Effector memory CD8-positive, alpha-beta T cell (primary cell): Measurements from ENCODE around the gene KCNJ18.
"Not testable (repeated sequence)": the region's sequence is repeated elsewhere in the genome, so short reads cannot be mapped to it uniquely, and the experiment has no call there.

Source experiments
- ATAC-seq: fragments of 150-1000 bp; cut with Tn5 transposase; replicated peaks from 2 replicates; pipeline ENCODE4 v1.10.0; 2021; ENCODE audit warnings: mild to moderate bottlenecking, moderate library complexity
- DNase-seq, 3 experiments: peaks; one replicate each; pipeline ENCODE4 v3.0.0; 2021
- H3K27ac Mint-ChIP-seq, 2 donors: one replicate each; pipeline ENCODE4 v1.8.0; 2022; ENCODE audit warnings: mild to moderate bottlenecking in 2 of 2, mixed read lengths in 2 of 2, moderate library complexity in 2 of 2
- H3K27me3 Mint-ChIP-seq, 2 donors: one replicate each; pipeline ENCODE4 v1.8.0; 2022; ENCODE audit warnings: mixed read lengths in 2 of 2
- H3K36me3 Mint-ChIP-seq: one replicate; pipeline ENCODE4 v1.8.0; 2022; ENCODE audit warnings: mild to moderate bottlenecking, moderate library complexity, mixed read lengths; ENCODE audit not compliant: insufficient read depth
- H3K4me1 Mint-ChIP-seq, 2 donors: one replicate each; pipeline ENCODE4 v1.8.0; 2022; ENCODE audit warnings: low read depth in 2 of 2, mixed read lengths in 2 of 2
- H3K4me3 Mint-ChIP-seq, 2 donors: one replicate each; pipeline ENCODE4 v1.8.0; 2022; ENCODE audit warnings: mild to moderate bottlenecking in 2 of 2, mixed read lengths in 2 of 2, moderate library complexity in 2 of 2
- H3K9me3 Mint-ChIP-seq, 2 donors: one replicate each; pipeline ENCODE4 v1.8.0; 2022; ENCODE audit warnings: mixed read lengths in 2 of 2

The KCNJ18 gene

DNA sequence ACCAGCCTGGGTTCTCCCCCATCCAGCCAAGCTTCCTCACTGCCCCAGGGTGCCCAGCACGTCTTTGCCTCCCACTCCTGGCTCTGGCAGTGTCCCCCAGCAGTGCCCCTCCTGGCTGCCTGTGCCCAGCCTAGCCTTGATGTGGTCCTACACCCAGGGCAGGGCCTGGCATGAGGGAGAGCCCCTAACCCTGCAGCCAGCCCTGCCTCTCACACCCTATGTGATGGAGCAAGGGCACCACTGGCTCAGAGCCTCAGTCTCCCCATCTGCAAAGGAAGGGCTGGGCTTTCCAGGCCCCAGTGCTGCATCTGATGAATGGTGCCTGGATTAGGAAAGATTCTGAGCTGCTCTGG is 5.2 kb downstream of the KCNJ18 start:
- not testable (repeated sequence) for H3K4me1 Mint-ChIP-seq, H3K27me3 Mint-ChIP-seq, H3K9me3 Mint-ChIP-seq, H3K27ac Mint-ChIP-seq, H3K36me3 Mint-ChIP-seq, DNase-seq, ATAC-seq, H3K4me3 Mint-ChIP-seq

DNA sequence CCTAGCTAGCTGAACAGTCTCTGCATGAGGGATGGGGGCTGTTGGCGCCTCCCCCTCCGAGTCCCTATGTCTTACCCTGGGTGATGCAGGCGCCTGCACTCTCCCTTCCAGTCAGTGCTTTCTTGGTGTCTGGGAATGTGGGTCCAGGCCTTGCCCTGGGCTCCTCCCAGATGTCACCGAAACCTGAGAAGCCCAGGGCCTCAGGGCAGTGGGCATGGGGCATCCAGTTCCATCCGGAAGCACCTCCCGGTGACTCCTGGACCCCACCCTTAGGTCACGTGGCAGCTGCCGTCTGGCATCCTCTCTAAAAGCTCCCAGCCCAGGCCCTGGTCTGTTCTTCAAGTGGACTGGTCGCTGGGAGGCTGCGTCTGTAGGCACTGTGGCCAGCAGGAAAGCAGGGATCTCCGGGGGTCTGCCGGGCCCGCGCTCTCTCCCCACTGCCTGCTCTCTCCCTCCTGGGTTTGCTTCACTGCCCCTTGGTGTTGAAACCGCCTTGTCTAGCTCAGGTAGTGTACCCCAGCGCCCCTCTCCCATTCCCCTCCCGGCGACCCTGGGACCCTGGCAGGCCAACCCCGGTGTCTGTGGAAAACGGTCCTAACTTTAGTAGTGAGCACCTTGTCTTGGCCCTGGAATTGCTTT is 6.2 kb downstream of the KCNJ18 start:
- H3K36me3 Mint-ChIP-seq, DNase-seq, H3K4me3 Mint-ChIP-seq, H3K4me1 Mint-ChIP-seq, H3K27ac Mint-ChIP-seq, H3K9me3 Mint-ChIP-seq, ATAC-seq, H3K27me3 Mint-ChIP-seq: not testable (repeated sequence)

DNA sequence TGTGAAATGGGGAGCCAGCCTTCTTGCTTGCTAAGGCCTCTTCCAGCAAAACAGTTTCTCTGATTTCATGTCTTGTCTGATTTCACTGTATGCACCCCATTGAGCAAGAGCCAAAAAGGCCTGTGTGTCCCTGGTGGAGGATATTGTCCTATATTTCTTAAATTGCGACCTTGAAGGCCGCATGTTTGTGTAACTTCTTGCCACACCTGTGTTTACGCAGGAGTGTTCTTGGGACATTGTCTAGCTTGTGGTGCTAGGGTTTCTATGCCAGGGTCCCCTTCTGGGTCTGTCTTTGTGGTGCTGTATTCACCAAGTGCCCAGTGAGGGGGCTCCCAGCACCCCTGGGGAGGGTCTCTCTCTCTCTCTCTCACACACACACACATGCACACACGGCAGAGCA is 6.8 kb downstream of the KCNJ18 start:
- H3K4me1 Mint-ChIP-seq, H3K27ac Mint-ChIP-seq, H3K36me3 Mint-ChIP-seq, ATAC-seq, H3K9me3 Mint-ChIP-seq, DNase-seq, H3K27me3 Mint-ChIP-seq, H3K4me3 Mint-ChIP-seq: not testable (repeated sequence)

GRCh38 chr17:21699573-21700236 is 7.4 kb downstream of the KCNJ18 start:
- not testable (repeated sequence) for H3K27me3 Mint-ChIP-seq, H3K4me1 Mint-ChIP-seq, DNase-seq, H3K36me3 Mint-ChIP-seq, ATAC-seq, H3K4me3 Mint-ChIP-seq, H3K27ac Mint-ChIP-seq, H3K9me3 Mint-ChIP-seq

DNA sequence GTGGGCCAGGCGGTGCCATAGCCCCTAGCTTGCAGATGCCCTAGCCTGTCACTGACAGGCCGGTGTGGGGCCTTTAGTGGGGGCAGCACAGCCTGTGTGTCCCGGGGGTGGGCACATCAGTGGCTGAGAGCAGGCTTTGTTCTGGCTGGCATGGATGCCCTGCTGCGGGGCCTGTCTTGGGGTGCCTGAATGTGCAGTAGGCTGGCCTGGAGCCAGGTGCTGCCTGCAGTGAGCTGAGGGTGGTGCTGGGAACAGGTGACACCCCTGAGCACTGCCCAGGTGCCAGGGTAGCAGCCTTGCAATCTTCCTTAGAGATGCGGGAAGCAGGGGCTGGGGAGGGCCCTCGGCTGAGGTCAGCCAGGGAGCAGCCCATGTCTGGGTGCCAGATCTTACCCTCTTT is 8.8 kb downstream of the KCNJ18 start:
- DNase-seq, H3K9me3 Mint-ChIP-seq, H3K27me3 Mint-ChIP-seq, H3K36me3 Mint-ChIP-seq, H3K4me3 Mint-ChIP-seq, H3K27ac Mint-ChIP-seq, H3K4me1 Mint-ChIP-seq, ATAC-seq: not testable (repeated sequence)

GRCh38 chr17:21702029-21702428 is 9.7 kb downstream of the KCNJ18 start:
- not testable (repeated sequence) for ATAC-seq, H3K36me3 Mint-ChIP-seq, H3K9me3 Mint-ChIP-seq, H3K27me3 Mint-ChIP-seq, H3K4me3 Mint-ChIP-seq, H3K4me1 Mint-ChIP-seq, DNase-seq, H3K27ac Mint-ChIP-seq

DNA sequence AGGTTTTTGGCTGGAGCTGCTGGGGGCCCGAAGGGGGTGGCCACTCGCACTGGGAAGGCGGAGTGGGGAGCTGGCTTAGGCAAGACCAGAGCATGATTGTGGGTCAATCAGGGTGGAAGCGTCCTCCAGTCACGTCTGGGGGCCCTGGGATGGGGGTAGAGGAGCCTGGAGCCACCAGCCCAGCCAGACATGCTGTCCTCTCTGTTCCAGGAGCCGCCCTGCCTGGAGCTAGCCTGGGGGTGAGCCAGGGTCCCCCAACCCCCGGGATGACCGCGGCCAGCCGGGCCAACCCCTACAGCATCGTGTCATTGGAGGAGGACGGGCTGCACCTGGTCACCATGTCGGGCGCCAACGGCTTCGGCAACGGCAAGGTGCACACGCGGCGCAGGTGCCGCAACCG is 10.2 kb downstream of the KCNJ18 start:
- not testable (repeated sequence) for H3K4me3 Mint-ChIP-seq, ATAC-seq

GRCh38 chr17:21702940-21703640 is 10.8 kb downstream of the KCNJ18 start:
- DNase-seq, H3K9me3 Mint-ChIP-seq, H3K27ac Mint-ChIP-seq, H3K27me3 Mint-ChIP-seq, H3K4me3 Mint-ChIP-seq, ATAC-seq, H3K4me1 Mint-ChIP-seq, H3K36me3 Mint-ChIP-seq: not testable (repeated sequence)

More for the DNA sequence above, 10.2 kb downstream of the KCNJ18 start:
- H3K27me3 Mint-ChIP-seq, H3K36me3 Mint-ChIP-seq, H3K9me3 Mint-ChIP-seq, H3K4me1 Mint-ChIP-seq, H3K27ac Mint-ChIP-seq, DNase-seq: not testable (repeated sequence)

- not testable (repeated sequence) for H3K9me3 Mint-ChIP-seq, H3K27me3 Mint-ChIP-seq, H3K36me3 Mint-ChIP-seq, DNase-seq, H3K27ac Mint-ChIP-seq, H3K4me3 Mint-ChIP-seq, H3K4me1 Mint-ChIP-seq, ATAC-seq
These were observed 11.9 kb downstream of the KCNJ18 start for GRCh38 chr17:21703891-21704872.

GRCh38 chr17:21705021-21705601 is 12.8 kb downstream of the KCNJ18 start:
- DNase-seq (no peak), ATAC-seq (no peak)
- no peaks in the 10 kb centered on the region for H3K4me1 Mint-ChIP-seq
- no peak overlapping the region for H3K4me3 Mint-ChIP-seq
- H3K27ac Mint-ChIP-seq: no peak overlapping the region
- H3K9me3 Mint-ChIP-seq: no peaks in the 10 kb centered on the region
- H3K27me3 Mint-ChIP-seq: no peaks in the 10 kb centered on the region
- peaks cover 3% of the 10 kb centered on the region for H3K36me3 Mint-ChIP-seq

- DNase-seq, H3K4me1 Mint-ChIP-seq, H3K27ac Mint-ChIP-seq, H3K27me3 Mint-ChIP-seq, H3K36me3 Mint-ChIP-seq, H3K9me3 Mint-ChIP-seq, ATAC-seq, H3K4me3 Mint-ChIP-seq: not testable (repeated sequence)
These were observed 13.4 kb downstream of the KCNJ18 start for GRCh38 chr17:21705746-21706145.

DNA sequence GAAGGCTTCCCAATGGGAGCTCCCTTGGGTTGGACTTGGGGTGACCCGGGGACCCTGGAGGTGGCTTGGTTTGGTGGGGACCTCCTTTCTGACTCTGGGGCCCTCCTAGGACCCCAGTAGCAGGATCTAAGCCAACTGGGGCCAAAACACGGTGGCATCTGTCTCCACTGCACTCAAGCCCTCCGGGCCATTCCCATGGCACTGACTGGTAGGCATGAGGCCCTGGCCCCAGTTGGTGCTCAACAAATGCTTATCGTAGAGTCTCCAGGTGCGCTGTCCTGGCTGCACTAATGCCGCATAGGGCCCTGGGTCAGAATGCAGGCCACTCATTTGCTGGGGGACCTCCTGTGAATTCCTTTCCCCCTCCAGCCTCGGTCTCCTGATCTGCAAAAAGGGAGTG is 14.2 kb downstream of the KCNJ18 start:
- ATAC-seq, H3K4me1 Mint-ChIP-seq, H3K4me3 Mint-ChIP-seq, H3K9me3 Mint-ChIP-seq, H3K36me3 Mint-ChIP-seq, H3K27ac Mint-ChIP-seq, H3K27me3 Mint-ChIP-seq, DNase-seq: not testable (repeated sequence)

GRCh38 chr17:21707131-21707530 is 14.8 kb downstream of the KCNJ18 start:
- not testable (repeated sequence) for H3K36me3 Mint-ChIP-seq, H3K27me3 Mint-ChIP-seq, ATAC-seq, H3K4me1 Mint-ChIP-seq, H3K4me3 Mint-ChIP-seq, H3K9me3 Mint-ChIP-seq, H3K27ac Mint-ChIP-seq, DNase-seq
